ENCODE measurements around the gene WIZ.

DNA sequence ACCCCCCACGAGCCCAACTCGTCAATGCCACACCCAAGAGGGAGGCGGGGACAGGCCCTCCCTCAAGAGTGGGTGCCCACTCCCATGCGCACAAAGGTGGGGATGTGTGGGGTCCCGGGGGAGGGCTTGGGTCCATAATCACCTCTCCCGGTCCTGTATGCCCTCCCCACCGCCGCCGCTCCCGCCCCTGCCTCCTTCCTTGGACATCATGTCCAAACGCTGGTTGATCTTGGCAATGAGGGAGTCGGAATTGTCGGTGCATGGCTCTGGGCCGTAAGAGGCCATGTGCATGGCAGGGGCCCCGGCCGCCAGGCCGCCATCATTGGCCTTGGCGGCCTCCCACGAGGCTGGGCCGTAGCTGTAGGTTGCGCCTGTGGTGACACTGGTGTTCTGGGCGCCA lies 76.1 kb downstream of the WIZ start:
- TF ChIP-seq, protein P1, sequence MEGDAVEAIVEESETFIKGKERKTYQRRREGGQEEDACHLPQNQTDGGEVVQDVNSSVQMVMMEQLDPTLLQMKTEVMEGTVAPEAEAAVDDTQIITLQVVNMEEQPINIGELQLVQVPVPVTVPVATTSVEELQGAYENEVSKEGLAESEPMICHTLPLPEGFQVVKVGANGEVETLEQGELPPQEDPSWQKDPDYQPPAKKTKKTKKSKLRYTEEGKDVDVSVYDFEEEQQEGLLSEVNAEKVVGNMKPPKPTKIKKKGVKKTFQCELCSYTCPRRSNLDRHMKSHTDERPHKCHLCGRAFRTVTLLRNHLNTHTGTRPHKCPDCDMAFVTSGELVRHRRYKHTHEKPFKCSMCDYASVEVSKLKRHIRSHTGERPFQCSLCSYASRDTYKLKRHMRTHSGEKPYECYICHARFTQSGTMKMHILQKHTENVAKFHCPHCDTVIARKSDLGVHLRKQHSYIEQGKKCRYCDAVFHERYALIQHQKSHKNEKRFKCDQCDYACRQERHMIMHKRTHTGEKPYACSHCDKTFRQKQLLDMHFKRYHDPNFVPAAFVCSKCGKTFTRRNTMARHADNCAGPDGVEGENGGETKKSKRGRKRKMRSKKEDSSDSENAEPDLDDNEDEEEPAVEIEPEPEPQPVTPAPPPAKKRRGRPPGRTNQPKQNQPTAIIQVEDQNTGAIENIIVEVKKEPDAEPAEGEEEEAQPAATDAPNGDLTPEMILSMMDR (IDR thresholded peaks at IDR 0.05) = no peak
- no peak for TF ChIP-seq POLR2A (IDR thresholded peaks at IDR 0.05; ENCODE audit: low read depth)

Data from esophagus muscularis mucosa (tissue), 3 donors.